Measurements from ENCODE around the gene ENTHD1.
"Not testable (repeated sequence)": the region's sequence is repeated elsewhere in the genome, so short reads cannot be mapped to it uniquely, and the experiment has no call there.

Gene ENTHD1

DNA sequence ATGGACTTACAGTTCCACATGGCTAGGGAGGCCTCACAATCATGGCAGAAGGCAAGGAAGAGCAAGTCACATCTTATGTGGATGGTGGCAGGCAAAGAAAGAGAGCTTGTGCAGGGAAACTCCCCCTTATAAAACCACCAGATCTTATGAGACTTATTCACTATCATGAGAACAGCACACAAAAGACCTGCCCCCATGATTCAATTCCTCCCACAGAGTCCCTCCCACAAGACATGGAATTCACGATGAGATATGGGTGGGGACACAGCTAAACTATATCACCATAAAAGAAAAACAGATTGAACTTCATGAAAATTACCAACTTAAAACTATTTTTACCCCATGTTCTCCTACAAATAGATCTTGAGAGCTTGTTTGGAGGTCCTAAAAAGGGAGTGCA, 19.6 kb downstream of the ENTHD1 start:
- Histone ChIP-seq H3K9me2 (replicated peaks; ENCODE audit: insufficient read depth, low read length) (no peaks in the 10 kb centered on the region), H3K4me3 (ENCODE audit: insufficient read depth, low read length, poor library complexity, severe bottlenecking) (no peak overlapping the region), H3K36me3 (ENCODE audit: low read length) (no peaks in the 10 kb centered on the region), H2AFZ (ENCODE audit: low read depth, low read length, severe bottlenecking) (no peak overlapping the region), H3K27ac (ENCODE audit: low read depth, low read length) (no peak overlapping the region), H3K9me3 (ENCODE audit: insufficient read depth, low read length) (no peaks in the 10 kb centered on the region), H3K79me2 (ENCODE audit: insufficient read depth, low read length) (no peaks in the 10 kb centered on the region), H3F3A (ENCODE audit: insufficient read depth) (no peaks in the 10 kb centered on the region), H3K9ac (ENCODE audit: low read length) (no peak overlapping the region), H4K20me1 (ENCODE audit: low read depth, low read length) (no peaks in the 10 kb centered on the region), H3K27me3 (ENCODE audit: low read length) (no peaks in the 10 kb centered on the region), H3K4me2 (ENCODE audit: low read depth, low read length, poor library complexity, severe bottlenecking) (no peak overlapping the region)
- no peak for TF ChIP-seq EZH2phosphoT487 (conservative IDR thresholded peaks at IDR 0.05; ENCODE audit: low read length)
- TF ChIP-seq, protein P1, sequence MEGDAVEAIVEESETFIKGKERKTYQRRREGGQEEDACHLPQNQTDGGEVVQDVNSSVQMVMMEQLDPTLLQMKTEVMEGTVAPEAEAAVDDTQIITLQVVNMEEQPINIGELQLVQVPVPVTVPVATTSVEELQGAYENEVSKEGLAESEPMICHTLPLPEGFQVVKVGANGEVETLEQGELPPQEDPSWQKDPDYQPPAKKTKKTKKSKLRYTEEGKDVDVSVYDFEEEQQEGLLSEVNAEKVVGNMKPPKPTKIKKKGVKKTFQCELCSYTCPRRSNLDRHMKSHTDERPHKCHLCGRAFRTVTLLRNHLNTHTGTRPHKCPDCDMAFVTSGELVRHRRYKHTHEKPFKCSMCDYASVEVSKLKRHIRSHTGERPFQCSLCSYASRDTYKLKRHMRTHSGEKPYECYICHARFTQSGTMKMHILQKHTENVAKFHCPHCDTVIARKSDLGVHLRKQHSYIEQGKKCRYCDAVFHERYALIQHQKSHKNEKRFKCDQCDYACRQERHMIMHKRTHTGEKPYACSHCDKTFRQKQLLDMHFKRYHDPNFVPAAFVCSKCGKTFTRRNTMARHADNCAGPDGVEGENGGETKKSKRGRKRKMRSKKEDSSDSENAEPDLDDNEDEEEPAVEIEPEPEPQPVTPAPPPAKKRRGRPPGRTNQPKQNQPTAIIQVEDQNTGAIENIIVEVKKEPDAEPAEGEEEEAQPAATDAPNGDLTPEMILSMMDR (IDR thresholded peaks at IDR 0.05; ENCODE audit: insufficient read depth, low read length, poor library complexity, severe bottlenecking), result no peak

DNA sequence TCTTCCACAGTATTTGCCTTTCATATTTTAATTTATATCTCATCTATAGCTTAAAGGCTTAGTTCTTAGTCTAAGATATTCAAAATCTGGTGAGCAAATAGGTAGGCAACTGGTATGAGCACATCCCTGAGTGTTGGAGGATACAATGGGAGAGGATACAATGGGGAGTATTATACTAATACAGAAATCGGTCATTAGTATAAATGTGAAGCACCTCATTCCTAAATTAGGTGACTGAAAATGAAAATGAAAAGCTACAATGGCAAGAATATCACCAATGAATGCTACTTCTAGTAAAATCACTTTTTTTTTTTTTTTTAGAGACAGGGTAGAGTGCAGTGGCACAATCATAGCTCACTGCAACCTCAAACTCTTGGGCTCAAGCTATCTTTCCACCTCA, 21.0 kb downstream of the ENTHD1 start:
- H3K9me2 ChIP-seq (replicated peaks; ENCODE audit: insufficient read depth, low read length), result no peaks in the 10 kb centered on the region
- no peaks in the 10 kb centered on the region for H3K9me3 ChIP-seq (ENCODE audit: insufficient read depth, low read length)
- TF ChIP-seq EZH2phosphoT487 (conservative IDR thresholded peaks at IDR 0.05; ENCODE audit: low read length), result no peak
- TF ChIP-seq, protein P1 (IDR thresholded peaks at IDR 0.05; ENCODE audit: insufficient read depth, low read length, poor library complexity, severe bottlenecking), result no peak
- H3K27me3 ChIP-seq (ENCODE audit: low read length), result no peaks in the 10 kb centered on the region
- H3K9ac ChIP-seq (ENCODE audit: low read length), result no peak overlapping the region
- no peaks in the 10 kb centered on the region for H3F3A ChIP-seq (ENCODE audit: insufficient read depth)
- no peaks in the 10 kb centered on the region for H3K36me3 ChIP-seq (ENCODE audit: low read length)
- no peak overlapping the region for H3K4me3 ChIP-seq (ENCODE audit: insufficient read depth, low read length, poor library complexity, severe bottlenecking)
- H3K4me2 ChIP-seq (ENCODE audit: low read depth, low read length, poor library complexity, severe bottlenecking), result no peak overlapping the region
- no peaks in the 10 kb centered on the region for H3K79me2 ChIP-seq (ENCODE audit: insufficient read depth, low read length)
- no peak overlapping the region for H3K27ac ChIP-seq (ENCODE audit: low read depth, low read length)
- no peak overlapping the region for H2AFZ ChIP-seq (ENCODE audit: low read depth, low read length, severe bottlenecking)
- no peaks in the 10 kb centered on the region for H4K20me1 ChIP-seq (ENCODE audit: low read depth, low read length)

DNA sequence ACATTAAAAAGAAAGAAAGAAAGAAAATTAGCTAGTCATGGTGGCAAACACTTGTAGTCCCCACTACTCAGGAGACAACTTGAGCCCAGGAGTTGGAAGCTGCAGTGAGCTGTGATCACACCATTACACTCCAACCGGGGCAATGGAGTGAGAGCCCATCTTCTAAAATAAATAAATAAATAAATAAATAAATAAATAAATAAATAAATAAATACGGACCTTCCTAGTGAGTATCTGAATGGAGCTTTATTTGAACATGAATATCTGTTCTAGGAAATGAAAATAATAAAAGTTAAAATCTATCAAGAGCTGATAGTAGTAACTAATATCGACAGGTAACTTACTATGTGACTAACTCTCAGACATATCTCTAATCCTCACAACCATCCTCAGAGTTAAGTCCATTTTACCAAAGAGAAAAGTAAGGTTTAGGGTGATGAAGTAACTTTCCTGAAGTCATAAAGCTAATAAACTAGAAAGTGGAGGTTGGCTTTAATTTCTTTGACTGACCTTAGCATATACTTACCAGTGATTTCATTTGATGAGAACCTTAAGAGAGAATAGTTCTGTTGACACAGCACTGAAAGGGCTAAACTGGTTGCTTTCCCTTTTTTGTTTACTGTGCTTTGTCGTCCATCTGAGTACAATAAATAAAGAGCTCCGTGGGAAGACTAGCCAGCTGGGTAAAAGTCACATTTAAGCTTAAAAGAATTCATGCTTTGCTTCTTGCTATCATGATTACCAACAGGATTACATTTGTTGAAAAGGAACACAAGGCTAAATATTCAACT, 22.4 kb downstream of the ENTHD1 start:
- Histone ChIP-seq H3K9me3 (ENCODE audit: insufficient read depth, low read length) (no peaks in the 10 kb centered on the region), H3K79me2 (ENCODE audit: insufficient read depth, low read length) (no peaks in the 10 kb centered on the region), H3K9ac (ENCODE audit: low read length) (no peak overlapping the region), H3K27ac (ENCODE audit: low read depth, low read length) (no peak overlapping the region), H3K27me3 (ENCODE audit: low read length) (no peaks in the 10 kb centered on the region), H3K4me3 (ENCODE audit: insufficient read depth, low read length, poor library complexity, severe bottlenecking) (no peak overlapping the region), H3F3A (ENCODE audit: insufficient read depth) (no peaks in the 10 kb centered on the region), H4K20me1 (ENCODE audit: low read depth, low read length) (no peaks in the 10 kb centered on the region), H3K9me2 (replicated peaks; ENCODE audit: insufficient read depth, low read length) (no peaks in the 10 kb centered on the region), H2AFZ (ENCODE audit: low read depth, low read length, severe bottlenecking) (no peak overlapping the region), H3K36me3 (ENCODE audit: low read length) (no peaks in the 10 kb centered on the region), H3K4me2 (ENCODE audit: low read depth, low read length, poor library complexity, severe bottlenecking) (no peak overlapping the region)
- no peak for TF ChIP-seq EZH2phosphoT487 (conservative IDR thresholded peaks at IDR 0.05; ENCODE audit: low read length)
- TF ChIP-seq, protein P1 (IDR thresholded peaks at IDR 0.05; ENCODE audit: insufficient read depth, low read length, poor library complexity, severe bottlenecking), result no peak

DNA sequence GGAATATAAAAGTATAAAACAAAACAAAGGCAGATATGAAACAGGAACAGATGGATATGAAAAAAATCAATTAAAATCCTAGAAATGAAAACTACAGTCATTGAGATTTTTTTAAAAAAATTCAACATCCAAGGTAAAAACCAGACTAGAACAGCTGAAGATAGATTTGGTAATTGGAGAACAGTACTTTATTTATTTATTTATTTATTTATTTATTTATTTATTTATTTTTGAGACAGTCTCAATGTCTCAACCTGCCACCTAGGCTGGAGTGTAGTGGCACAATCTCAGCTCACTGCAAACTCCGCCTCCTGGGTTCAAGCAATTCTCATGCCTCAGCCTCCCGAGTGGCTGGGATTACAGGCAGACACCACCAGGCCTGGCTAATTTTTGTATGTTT, 23.8 kb downstream of the ENTHD1 start:
- H3K9ac ChIP-seq (ENCODE audit: low read length); H3K36me3 ChIP-seq (ENCODE audit: low read length); H4K20me1 ChIP-seq (ENCODE audit: low read depth, low read length); H3K27ac ChIP-seq (ENCODE audit: low read depth, low read length); H3K27me3 ChIP-seq (ENCODE audit: low read length); H3F3A ChIP-seq (ENCODE audit: insufficient read depth); H3K79me2 ChIP-seq (ENCODE audit: insufficient read depth, low read length); H3K4me3 ChIP-seq (ENCODE audit: insufficient read depth, low read length, poor library complexity, severe bottlenecking); H3K9me3 ChIP-seq (ENCODE audit: insufficient read depth, low read length); H2AFZ ChIP-seq (ENCODE audit: low read depth, low read length, severe bottlenecking); H3K9me2 ChIP-seq (replicated peaks; ENCODE audit: insufficient read depth, low read length); H3K4me2 ChIP-seq (ENCODE audit: low read depth, low read length, poor library complexity, severe bottlenecking): not testable (repeated sequence)

All from SU-DHL-6 (cell line).